SK-MEL-5 (cell line): ENCODE results near the gene CACTIN. TPM values are rescaled to one million over a fixed set of nuclear protein-coding genes. Genes with fewer than 3 reads are reported as not detected.
"Not testable (repeated sequence)": the region's sequence is repeated elsewhere in the genome, so short reads cannot be mapped to it uniquely, and the experiment has no call there.

Source experiments
- DNase-seq: peaks from one replicate; pipeline ENCODE4 v3.0.0-alpha.2; 2016; ENCODE audit warnings: low read depth, low spot score
- in situ Hi-C: cut with HindIII; loops from 2 replicates; pipeline ENCODE4 v1.10.0; 2016; ENCODE audit warnings: low sequenced_read_pairs, high pct_unique_total_duplicates, low pct_unique_long_range_greater_than_20kb
- small RNA-seq, 2 experiments: library from RNA; depleted of rRNA; stranded (forward); fragments of <200 nt; gene quantifications; one replicate each; pipeline ENCODE3, GENCODE V24; 2014
- total RNA-seq: library from RNA; depleted of rRNA; stranded (reverse); fragments of >200 nt; shearing (Covaris generic); gene quantifications from 2 replicates; pipeline ENCODE4 v1.2.3, GENCODE V29; 2014; rRNA removed

The CACTIN gene
- total RNA-seq, 1 experiment from 2014 or later: 16.6 TPM

DNA sequence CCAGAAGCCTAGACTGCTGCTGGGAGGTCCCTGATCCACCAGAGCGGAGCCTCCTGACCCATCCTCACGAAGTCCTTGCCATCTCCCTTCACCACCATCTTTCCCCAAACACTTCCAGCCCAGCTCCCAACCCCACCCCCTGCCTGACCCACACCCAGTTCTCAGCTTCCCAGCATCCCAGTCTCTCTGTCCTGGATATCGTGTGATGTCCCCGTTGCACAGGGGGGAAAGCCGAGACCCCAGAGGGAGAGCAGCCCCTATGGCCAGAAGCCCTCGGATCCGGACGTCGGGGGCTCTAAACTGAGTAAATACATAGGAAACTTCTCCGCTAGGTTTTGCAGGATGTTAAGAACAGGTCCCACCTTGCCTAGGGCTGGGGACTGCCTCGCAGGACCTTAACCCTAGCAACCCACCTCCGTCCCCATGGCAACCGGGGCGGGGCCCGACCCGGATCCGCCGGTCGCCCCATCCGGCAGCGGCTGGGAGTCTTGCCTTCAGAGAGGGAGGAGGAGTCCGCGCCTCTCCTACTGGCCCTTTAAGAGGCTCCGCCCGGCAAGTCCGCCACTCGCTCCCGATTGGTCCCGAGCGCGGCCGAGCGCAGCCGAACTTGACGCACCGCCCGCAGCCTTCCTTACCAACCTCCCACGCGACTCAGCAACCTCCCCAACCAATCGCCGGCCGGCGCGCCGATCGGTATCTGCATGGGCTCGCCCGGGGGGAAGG, 54.3 kb downstream of the CACTIN start:
- DNase-seq: peak; percentile 98
- in situ Hi-C loops: no loop called here

- in situ Hi-C loops: no loop called here
- DNase-seq: peak; percentile 97
Measured at GRCh38 chr19:3570606-3571011, 56.0 kb downstream of the CACTIN start.

GRCh38 chr19:3570042-3570441, 56.5 kb downstream of the CACTIN start:
- DNase-seq, in situ Hi-C loops: not testable (repeated sequence)

GRCh38 chr19:3565139-3565538, 61.5 kb downstream of the CACTIN start:
- in situ Hi-C loops: no loop called here
- DNase-seq: peak; percentile 98

DNA sequence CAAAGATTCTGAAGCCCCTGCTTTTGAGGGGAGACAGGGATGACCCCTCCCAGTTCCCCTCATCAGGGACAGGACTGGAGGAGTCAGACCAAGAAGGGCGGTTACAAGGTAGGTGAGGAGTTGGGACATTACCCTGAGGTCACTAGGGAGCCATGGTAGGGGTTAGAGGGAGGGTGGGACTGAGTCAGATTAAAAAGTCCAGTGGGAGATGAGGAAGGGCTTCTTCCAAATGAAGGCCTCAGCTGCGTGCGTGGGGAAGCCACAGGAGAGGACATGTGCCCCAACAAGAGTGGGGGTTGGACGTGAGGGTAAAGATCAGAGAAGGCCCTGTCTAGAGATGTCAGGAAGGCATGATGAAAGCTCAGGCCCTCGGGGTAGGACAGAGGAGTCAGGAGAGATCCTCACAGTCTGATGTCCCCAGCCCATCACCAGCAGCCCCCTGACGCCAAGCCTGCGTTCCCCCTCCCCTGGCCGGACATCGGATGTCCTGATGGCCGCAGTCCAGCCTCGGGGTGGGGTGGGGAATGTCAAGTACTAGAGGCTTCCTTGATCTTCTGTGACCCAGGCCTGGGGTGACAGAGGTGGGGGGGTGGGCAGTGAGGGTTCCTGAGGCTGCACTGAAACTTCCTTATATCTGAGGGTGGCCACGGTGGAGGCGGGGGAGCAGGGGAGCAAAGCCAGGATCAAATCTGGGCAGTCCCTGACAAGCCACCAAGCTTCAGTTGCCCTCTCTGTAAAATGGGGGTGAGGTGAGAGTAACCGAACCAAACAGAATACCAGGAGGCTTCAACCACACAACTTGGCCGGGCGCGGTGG, 62.7 kb downstream of the CACTIN start:
- in situ Hi-C loops: no loop called here

More for the DNA sequence above, 62.7 kb downstream of the CACTIN start:
- no peak for DNase-seq

Small RNA genes lying within 50 kb of the gene (small RNA-seq; reads per million reads assigned to genes)
- 0 reads per million in 2 experiments for gene AC005786.1

Other genes starting within 250 kb of the CACTIN start
- gene SMIM24, start 146.3 kb downstream of the CACTIN start, total RNA-seq: not detected in 2 replicates
- not detected in 2 replicates for gene SMIM44, start 143.3 kb downstream of the CACTIN start, total RNA-seq
- gene DOHH, start 126.1 kb downstream of the CACTIN start, total RNA-seq: 13.1 and 13.4 TPM in 2 replicates
- gene FZR1, start 120.5 kb downstream of the CACTIN start, total RNA-seq: 22.6 and 26.9 TPM in 2 replicates
- gene TEKTIP1, start 87.6 kb downstream of the CACTIN start, total RNA-seq: not detected in 2 replicates
- 2,457 and 2,669 TPM in 2 replicates for gene MFSD12, start 69.2 kb downstream of the CACTIN start, total RNA-seq
- 550 and 588 TPM in 2 replicates for gene HMG20B, start 53.8 kb downstream of the CACTIN start, total RNA-seq
- 0.29 and 0.45 TPM in 2 replicates for gene GIPC3, start 41.3 kb downstream of the CACTIN start, total RNA-seq
- gene TBXA2R, start 19.9 kb downstream of the CACTIN start, total RNA-seq: 0.16 and 0.27 TPM in 2 replicates
- gene PIP5K1C, start 73.7 kb upstream of the CACTIN start, total RNA-seq: 4.9 and 6.7 TPM in 2 replicates
- 0.13 and 0.21 TPM in 2 replicates for gene TJP3, start 81.6 kb upstream of the CACTIN start, total RNA-seq
- 10.5 and 16.7 TPM in 2 replicates for gene APBA3, start 134.9 kb upstream of the CACTIN start, total RNA-seq
- 31.0 and 33.8 TPM in 2 replicates for gene MRPL54, start 135.9 kb upstream of the CACTIN start, total RNA-seq
- not detected in 2 replicates for gene RAX2, start 145.4 kb upstream of the CACTIN start, total RNA-seq
- 20.5 and 22.5 TPM in 2 replicates for gene MATK, start 159.6 kb upstream of the CACTIN start, total RNA-seq
- 0.18 and 0.72 TPM in 2 replicates for gene ZFR2, start 242.2 kb upstream of the CACTIN start, total RNA-seq